A673 (cell line): ENCODE measurements around the gene NUF2.
"Not testable (repeated sequence)": the region's sequence is repeated elsewhere in the genome, so short reads cannot be mapped to it uniquely, and the experiment has no call there.

Experiments used
- EZH2 ChIP-seq: fragments of 200-600 bp; sonication (generic); IDR thresholded peaks from 2 replicates; pipeline ENCODE4 v1.6.1; 2017; ENCODE audit warnings: borderline replicate concordance, low read depth, mild to moderate bottlenecking, mixed read lengths, antibody characterized with exemption, low read length; ENCODE audit not compliant: poor library complexity, severe bottlenecking
- TF ChIP-seq, protein P1 (sequence below): fragments of 300-800, 200-600 bp; sonication (generic); conservative IDR thresholded peaks from 2 replicates; pipeline ENCODE4 v1.5.1; 2017; ENCODE audit warnings: low read depth, mild to moderate bottlenecking, antibody characterized with exemption, low read length, moderate library complexity, mixed read lengths

DNA sequence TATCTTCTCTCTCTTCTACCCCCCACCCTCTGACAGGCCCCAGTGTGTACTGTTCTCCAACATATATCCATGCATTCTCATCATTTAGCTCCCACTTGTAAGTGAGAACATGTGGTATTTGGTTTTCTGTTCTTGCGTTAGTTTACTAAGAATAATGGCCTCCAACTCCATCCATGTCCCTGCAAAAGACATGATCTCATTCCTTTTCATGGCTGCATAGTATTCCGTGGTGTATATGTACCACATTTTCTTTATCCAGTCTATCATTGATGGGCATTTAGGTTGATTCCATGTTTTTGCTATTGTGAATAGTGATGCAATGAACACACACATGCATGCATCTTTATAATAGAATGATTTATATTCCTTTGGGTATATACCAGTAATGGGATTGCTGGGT, 29.6 kb upstream of the NUF2 start:
- TF ChIP-seq, protein P1, sequence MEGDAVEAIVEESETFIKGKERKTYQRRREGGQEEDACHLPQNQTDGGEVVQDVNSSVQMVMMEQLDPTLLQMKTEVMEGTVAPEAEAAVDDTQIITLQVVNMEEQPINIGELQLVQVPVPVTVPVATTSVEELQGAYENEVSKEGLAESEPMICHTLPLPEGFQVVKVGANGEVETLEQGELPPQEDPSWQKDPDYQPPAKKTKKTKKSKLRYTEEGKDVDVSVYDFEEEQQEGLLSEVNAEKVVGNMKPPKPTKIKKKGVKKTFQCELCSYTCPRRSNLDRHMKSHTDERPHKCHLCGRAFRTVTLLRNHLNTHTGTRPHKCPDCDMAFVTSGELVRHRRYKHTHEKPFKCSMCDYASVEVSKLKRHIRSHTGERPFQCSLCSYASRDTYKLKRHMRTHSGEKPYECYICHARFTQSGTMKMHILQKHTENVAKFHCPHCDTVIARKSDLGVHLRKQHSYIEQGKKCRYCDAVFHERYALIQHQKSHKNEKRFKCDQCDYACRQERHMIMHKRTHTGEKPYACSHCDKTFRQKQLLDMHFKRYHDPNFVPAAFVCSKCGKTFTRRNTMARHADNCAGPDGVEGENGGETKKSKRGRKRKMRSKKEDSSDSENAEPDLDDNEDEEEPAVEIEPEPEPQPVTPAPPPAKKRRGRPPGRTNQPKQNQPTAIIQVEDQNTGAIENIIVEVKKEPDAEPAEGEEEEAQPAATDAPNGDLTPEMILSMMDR = not testable (repeated sequence)
- not testable (repeated sequence) for TF ChIP-seq EZH2
